MM.1S (cell line): ENCODE results near the gene UGT2A3.

Source experiments
- EZH2phosphoT487 ChIP-seq: fragments of 300-600 bp; sonication (generic); IDR thresholded peaks from 2 replicates; pipeline ENCODE4 v1.6.1; 2018; ENCODE audit warnings: antibody characterized with exemption, low read length
- TF ChIP-seq, protein P1 (sequence below): fragments of 300-600 bp; sonication (generic); IDR thresholded peaks from 2 replicates; pipeline ENCODE4 v1.5.1; 2016; ENCODE audit warnings: antibody characterized with exemption, low read length, mixed read lengths

DNA sequence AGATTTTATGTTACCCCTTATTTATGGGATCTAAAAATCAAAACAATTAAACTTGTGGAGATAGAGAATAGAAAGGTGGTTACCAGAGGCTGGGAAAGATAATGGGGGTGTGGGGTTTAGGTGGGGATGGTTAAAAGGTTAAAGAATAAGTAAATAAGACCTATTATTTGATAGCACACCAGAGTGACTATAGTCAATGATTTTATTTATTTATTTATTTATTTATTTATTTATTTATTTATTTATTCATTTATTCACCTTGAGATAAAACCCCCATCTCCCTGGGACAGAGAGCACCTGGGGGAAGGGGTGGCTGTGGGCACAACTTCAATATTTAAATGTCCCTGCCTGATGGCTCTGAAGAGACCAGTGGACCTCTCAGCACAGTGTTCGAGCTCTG is 66.1 kb downstream of the UGT2A3 start:
- TF ChIP-seq, protein P1, sequence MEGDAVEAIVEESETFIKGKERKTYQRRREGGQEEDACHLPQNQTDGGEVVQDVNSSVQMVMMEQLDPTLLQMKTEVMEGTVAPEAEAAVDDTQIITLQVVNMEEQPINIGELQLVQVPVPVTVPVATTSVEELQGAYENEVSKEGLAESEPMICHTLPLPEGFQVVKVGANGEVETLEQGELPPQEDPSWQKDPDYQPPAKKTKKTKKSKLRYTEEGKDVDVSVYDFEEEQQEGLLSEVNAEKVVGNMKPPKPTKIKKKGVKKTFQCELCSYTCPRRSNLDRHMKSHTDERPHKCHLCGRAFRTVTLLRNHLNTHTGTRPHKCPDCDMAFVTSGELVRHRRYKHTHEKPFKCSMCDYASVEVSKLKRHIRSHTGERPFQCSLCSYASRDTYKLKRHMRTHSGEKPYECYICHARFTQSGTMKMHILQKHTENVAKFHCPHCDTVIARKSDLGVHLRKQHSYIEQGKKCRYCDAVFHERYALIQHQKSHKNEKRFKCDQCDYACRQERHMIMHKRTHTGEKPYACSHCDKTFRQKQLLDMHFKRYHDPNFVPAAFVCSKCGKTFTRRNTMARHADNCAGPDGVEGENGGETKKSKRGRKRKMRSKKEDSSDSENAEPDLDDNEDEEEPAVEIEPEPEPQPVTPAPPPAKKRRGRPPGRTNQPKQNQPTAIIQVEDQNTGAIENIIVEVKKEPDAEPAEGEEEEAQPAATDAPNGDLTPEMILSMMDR = no peak
- no peak for TF ChIP-seq EZH2phosphoT487
